Glomerular visceral epithelial cell (primary cell): Measurements from ENCODE around the gene IQSEC1.
A peak's percentile ranks its signal among the peaks of the same experiment; 100 is the strongest.

Experiments
- DNase-seq: peaks from one replicate; pipeline ENCODE4 v3.0.0-alpha.2; 2016; ENCODE audit errors: extremely low spot score

Gene IQSEC1

DNA sequence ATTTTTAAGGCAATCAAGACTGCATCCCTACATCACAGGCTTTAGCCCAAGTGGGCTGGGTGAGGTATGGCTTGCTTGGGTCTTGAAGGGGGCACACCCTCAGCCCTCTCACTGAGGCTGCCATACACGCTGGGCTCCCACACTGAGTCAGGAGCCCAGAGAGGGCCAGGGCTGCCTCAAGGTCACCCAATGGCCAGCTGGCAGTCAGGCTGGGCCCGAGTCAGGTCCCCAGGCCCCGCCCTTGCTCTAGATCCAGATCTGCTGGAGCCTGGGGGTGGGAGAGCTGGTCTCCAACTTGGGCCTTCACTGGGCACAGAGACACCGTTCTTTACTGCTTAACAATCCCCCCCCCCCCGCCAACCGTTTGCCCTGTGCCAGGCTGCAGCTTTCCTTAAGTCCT, 88.1 kb downstream of the IQSEC1 start:
- no peak for DNase-seq

DNA sequence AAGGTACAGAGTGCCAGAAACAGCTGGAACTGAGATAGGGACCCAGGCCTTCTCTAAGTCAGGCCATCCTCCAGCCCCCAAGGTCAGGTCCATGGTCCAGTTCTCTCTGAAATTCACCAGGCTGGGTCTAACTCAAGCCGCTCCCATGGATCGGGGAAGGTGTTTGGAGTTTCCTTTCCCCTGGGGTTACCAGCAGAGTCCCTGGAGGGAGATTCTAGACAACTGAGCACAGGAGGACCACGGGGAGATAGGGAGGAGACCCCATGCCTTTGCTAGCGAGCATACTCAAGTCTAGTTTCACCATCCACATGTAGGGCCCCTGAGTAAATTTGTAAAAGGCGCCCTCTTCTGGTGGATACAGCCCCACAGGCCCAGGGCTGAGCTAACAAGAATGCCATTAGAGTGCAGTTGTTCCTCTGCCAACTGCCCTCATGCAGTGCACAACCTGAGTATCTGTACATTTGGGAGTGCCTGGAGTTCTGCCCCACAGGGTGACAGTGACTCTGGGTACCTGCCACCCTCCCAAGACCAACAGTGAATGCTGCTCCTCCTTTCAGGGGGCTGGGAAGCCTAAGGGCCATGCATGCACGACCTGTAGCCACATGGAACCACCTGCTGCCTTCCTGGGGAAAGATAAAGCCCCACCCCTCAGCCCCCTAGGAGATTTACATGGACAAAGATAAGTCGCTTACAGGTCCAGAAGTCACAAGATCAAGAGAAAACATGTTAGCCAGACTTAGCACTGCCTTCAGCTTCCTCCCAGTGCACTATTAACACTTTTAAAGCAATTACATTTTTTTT, 89.0 kb downstream of the IQSEC1 start:
- peak; percentile 63 for DNase-seq

DNA sequence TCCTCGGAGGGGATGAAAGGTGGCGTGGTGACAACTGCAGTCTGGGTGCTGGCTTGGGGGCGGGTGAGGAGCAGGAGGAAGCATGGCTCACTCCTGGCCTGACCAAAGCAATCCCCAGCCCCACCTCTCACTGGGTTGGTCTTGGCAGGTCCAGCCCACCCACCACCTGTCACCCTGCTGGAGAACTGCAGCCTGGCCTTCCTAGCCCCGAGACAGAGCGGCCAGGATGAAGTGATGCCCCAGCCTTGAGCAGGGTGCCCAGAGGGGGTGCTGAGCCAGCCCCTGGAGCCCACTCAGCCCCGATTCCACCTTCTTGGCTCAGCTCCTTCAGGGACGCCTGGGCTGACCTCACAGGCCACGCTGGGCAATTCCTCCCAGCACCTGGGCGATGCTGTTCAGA, 89.9 kb downstream of the IQSEC1 start:
- no peak for DNase-seq

DNA sequence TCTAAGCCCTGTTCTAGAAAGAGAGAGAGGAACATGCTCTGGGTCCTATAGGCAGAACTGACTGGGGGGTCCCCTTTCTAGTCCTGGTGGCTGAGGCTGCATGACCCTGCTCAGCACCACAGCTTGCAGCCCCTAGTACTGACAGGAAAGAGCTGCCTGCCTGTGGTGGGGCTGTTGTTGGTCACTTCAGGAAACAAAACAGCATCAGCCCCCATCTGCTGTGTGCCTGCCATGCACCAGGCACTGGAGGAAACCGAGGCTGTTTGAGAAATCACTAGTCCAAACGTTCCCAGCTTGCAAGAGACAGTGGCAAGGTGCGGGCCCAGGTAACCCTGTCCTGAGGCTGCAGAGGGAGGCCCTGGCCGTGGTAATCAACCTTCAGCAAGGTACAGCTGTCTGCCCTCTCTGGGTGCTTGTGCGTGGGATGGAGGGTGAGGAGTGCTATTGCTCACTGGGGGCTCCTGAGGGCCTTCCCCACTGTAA, 90.6 kb downstream of the IQSEC1 start:
- no peak for DNase-seq

DNA sequence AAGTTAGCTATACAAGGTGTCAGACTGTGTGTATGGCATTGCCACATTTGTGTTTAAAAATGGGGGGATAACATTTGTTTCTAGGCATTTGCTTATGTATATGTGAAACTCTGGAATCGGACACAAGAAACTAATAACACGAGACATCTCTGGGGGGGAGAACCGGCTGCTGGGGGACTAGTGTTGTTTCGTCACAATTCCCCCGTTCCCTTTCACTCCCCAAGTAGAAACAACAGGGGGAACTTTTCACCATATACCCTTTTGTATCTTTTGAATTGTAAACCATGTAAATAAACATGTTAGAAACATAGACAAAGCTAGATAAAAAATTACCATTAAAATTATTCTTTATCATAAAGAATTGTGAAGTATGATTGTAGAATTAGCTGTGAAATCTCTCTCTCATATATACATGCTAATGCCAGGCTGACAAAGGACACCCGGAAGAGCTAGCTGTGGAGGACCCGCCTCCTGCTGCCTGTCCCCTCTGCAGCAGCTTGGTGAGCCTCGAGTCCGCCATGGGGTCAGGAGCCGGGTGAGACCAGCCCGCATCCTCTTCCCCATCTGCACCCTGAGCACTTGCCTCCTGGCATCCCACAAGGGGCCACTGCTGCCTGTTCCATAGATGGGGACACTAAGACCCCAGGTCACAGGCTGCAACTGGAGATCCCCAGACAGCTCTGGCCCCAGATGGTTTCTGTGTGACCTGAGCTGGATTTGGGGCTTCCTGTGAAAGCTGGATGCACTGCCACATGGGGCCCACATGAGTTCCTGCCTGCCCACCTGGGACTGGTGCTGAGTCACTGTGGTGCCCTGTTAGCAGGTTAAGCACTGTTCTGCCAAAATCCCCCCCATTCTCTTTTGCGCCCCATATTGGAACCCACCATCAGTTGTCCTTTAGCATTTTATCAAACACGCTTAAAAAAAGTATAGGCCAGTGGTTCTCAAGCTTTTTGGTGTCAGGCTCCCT, 91.6 kb downstream of the IQSEC1 start:
- DNase-seq = no peak

DNA sequence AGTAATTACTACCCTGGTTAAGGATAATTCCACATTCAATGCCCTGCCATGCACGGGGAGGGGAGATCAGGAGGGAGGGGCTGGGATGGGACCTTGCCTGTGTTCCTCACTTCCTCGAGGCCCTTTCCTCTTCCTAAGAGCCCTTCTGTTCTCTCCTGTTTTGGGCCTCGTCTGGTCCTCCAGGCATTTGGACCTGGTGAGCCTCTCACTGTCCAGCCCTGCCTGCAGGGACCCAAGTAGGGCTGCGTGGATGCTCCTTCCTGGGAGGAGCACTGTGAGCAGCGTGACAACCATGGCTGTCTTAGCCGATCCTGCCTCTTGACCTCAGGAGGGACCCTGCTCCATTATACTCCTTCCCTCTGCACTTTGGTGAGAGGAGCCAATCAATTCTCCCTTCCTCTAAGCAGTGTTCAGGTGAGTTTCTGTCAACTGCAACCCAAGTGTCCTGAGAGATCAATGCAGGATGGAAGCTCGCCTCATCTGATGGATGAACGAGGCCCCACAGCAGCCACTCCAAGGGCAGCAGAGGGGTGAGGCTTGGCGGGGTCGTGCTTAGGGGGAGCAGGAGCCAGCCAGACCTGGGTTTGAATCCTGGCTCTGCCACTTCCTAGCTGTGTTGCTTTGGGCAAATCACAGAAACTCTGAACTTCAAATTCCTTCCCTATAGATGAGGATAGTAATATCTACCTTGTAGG, 92.5 kb downstream of the IQSEC1 start:
- DNase-seq = no peak

DNA sequence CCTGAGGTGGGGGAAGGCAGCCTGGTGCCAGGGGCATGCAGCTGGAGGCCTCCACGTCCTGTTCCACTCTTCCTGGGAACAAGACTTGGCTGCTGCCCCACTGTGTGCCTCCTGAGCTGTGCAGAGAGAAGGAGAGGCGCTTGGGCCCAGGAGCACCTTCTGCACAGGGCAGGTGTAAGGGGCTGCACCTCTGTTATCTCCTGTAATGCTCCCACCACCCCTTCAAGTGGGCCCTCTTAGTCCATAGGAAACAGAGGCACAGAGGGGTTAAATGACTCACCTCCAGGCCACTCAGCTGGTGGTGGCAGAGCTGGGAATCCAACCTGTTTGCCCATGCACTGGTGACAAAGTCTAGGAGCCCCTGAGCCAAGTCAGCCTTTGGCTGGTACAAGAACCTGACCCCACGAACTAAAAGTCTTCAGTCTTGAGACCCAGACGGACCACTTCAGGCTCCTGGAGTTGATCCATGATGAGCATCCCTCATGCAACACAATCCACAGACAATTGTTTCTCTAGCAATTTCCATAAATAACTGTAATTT, 93.2 kb downstream of the IQSEC1 start:
- DNase-seq = no peak

DNA sequence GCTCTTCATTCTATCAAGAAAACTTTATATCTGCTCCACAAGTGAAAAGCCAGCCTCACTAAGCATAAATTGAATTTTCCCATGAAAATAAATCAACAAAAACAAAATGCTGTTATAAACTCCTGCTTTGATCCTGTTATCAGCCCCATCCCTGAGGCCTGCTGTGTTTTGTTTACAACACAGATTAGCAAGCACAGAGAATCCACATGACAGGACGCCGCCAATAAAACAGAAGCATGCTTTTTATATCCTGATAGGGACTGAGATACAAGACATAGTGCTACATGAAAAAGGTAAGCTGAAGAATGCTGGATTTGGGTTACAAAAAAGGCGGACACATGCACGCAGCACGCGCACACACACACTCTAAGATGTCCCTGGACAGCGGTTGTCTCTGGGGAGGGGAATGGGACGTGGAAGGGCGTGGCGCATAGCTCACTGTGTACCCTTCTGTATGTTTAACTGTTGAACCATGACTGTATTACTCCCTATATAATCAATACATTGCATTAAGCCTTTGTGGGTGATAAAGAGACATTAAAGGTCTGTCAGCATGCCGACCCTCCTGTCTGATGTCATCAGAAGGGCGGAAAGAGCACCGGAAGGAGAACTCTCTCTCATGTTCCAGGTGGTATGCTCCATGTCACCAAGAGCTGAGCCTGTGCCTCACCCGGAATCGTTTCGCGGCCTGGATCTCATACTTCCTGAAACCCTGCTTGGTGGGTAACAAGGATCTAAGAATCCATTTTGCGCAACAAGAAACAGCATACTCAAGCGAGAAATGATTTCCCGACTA, 93.9 kb downstream of the IQSEC1 start:
- DNase-seq = no peak

DNA sequence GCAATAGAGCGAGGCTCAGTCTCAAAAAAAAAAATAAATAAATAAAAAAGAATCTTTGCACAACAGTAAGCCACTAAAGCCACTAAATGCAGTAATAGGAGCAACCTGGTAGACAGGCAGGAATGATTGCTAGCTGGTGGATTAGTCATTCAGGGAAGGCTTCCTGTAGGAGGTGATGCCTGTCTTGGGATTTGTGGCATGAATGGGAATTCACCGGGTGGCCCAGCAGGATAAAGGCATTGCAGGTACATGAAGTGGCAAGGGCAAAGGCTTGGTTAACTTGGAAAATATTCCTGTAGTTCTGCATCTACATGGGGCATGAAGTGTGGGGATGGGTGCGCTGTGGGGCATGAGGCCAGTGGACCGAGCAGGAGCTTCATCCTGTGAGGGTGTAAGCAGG, 94.5 kb downstream of the IQSEC1 start:
- no peak for DNase-seq

DNA sequence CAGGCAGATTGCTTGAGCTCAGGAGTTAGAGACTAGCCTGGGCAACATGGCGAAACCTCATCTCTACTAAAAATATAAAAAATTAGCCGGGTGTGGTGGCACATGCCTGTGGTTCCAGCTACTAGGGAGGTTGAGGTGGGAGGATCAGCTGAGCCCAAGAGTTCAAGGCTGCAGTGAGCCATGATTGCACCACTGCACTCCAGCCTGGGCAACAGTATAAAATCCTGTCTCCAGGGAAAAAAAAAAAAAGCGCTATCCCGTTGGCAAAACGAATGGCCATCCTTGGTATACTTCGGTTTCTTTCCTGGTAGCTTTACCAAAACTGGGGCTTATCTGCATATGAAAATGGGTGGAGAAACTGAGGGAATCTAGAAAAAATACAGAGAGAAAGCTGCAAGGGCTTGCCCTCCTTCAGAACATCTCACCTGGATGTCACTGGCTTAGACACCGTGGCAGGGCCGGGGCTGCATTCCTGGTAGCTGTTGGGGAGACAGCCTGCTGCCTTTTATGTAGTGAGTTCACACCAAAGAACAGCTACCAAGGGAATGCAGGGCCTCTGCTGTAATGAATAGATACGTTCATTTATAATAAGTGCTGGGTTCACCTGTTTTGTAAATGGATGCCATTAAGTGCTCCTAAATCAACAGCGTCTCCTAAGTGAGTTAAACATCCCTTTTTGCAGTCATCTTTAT, 96.0 kb downstream of the IQSEC1 start:
- DNase-seq = no peak

DNA sequence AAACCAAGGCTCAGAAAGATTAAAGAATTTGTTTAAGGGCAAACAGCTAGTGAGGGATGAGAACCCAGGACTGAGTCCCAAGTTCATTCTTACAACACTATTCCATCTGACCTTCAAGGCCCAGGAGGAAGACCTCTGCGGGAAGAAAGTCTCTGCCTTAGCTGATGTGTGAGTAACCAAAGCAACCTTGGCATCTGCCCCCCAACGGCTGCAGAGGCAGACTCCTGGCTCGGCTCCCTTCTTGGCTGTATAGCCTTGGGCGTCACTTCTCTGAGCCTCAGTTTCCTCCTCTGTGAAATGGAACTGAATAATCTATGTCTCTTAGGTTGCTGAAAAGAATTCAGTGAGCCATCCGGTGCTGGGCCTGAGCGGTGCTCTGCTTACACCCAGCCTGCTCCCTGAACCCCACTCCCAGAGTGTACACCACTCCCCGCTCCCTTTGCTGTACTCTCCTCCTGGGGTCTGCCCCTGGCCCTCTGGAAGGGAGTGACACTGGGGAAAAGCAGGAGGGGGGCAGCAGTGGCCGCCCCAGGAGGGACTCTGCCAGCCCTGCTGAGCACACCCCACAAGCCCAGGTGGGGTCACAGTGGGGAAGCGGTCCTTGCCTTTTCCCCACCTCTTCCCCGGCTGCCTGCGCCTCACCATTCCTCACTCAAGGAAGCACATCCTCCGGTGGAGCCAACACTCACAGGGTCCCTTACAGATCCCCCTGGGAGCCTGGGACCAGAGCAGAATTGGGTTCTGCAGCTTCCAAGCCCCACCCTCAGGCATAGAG, 97.3 kb downstream of the IQSEC1 start:
- DNase-seq = no peak

DNA sequence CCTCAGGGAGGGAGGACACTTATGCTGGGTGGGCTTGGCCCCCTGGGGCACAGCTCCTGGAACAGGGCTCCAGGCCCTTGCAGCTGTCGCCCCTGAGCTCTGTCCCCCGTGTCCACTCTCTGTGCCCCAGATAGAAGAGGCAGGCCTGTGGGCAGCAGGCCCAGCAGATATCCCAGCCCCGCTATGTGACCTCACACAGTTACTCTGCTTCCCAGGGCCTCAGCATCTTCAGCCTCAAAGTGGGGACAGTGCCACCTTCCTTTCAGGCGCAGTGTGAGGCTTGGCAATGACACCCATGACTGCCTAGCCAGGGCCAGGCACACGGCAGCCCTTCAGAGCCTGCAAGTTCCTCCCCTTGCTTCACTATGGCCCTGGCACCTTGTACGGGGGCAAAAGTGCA, 98.4 kb downstream of the IQSEC1 start:
- DNase-seq = no peak

DNA sequence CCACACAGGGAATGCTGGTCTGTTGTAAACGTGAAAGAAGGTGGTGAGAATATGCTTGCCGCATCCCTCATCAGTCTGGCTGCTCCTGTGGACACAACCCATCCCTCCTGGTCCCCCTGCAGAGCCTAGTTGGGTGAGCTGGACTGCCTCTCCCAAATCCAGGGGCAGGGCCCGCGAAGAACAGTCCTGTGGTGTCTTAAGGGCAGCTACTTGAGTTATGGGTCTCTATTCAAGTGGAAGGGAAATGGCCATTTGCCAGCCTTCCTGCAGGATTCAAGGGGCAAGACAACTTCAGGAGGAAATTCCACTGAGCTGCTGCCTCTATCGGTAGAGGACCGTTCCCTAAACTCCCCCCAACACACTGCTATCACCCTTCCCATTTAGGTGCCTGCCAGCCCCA, 98.9 kb downstream of the IQSEC1 start:
- DNase-seq = no peak

DNA sequence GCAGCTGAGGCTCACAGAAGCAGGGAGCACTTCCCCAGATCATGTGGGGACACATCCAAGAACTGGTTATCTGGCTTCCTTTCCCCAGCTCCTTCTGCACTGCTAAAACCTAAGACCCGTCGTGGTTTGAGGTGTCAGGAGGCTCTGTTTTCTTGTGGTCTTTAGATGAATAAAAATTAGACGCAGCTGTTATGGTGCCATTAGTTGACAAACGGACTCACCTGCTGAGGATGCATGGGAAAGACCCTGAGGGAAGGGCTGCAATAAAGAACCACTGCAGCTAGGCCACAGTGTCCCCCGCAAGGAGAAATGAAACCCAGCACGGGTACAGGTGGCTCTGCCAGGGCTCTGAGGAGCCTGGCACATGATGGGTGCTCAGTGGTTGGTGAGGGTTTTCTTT, 99.4 kb downstream of the IQSEC1 start:
- DNase-seq = no peak

DNA sequence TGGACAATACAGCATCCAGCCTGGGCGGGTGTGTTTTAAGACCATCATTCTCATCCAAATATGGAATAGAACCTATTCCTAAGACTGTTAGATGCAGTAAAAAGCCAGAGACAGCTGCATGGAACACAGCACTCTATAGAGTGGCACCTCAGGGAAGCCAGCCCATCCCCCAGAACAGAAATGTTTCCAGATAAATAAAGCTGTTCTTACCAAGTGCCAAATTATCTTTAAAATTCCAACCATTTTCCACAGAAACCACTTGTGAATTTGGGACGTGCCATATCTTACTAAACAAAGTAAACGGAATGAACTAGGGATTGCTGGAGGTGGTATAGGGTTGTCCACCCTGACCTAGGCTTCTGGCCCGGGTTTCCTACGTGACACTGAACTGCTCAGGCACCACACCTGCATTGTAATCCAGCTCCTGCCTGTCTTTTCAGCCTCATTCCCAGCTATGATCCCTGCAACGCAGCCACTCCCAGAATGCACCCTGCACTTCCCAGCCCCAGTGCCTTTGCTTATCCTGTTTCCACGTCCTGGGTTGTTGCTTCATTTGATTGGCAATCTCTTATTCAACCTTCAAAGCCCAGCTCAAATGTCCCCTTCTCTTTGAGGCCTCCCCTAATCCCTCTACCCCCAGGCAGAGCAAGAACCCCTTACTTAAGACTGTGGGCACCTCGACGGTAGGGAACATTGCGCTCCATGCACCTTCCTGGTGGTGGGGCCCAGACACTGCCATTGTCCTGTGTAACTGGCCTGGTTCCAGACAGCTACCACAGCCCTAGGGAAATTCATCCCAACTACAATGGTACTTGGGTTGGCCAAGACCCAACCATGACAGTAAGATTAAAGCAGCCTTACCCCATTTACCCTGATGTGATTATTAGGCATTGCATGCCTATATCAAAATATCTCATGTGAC, 100.2 kb downstream of the IQSEC1 start:
- DNase-seq = no peak

DNA sequence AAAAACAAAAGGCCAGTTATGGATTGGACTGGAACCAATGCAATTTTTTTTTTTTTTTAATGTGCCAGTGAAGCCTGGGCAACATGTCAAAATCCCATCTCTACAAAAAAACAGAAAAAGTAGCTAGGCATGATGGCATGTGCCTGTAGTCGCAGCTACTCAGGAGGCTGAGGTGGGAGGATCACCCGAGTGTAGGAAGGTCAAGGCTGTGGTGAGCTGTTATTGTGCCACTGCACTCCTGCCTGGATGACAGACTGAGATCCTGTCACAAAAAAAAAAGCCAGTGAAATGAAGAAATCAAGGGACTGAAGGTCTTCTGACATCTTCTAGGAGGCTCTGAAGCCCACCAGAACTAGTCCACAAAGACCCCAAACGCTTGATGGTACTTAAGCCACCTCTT, 101.2 kb downstream of the IQSEC1 start:
- DNase-seq = no peak

DNA sequence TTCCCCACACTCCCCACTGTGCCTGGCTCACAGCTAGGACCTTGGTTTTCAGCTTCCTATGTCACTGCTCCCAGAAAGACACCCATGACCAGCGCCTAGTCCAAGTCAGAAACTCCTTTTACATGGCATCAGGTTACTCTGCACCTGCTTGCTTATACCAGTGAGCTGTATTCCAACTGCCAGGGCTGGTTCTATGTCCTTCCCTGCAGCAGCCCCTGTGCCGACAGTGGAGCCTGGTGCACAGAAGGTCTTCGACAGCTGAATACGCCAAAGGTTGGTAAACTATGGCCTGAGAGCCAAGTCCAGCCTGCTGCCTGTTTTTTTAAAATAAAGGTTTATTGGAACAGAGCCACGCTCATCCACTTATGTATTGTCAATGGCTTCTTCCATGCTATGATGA, 102.5 kb downstream of the IQSEC1 start:
- DNase-seq = no peak

DNA sequence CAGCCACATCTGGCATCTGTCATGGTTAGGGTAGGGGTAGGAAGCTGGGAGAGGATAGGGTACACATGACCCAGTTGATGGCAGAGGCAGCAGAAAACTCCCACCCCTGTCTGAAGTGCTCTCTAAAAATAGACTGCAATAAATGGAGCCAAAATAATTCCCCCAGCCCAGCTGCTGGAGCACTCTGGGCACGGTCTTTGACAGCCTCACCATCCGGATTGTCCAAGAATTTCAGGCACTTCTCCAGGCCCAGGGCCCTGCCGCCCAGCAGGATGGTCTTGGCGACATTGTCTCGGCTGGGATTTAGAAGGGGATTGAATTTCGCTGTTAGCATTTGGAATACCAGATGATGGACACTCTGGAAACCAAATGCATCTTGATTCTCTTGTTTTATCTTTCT, 103.7 kb downstream of the IQSEC1 start:
- DNase-seq = no peak

DNA sequence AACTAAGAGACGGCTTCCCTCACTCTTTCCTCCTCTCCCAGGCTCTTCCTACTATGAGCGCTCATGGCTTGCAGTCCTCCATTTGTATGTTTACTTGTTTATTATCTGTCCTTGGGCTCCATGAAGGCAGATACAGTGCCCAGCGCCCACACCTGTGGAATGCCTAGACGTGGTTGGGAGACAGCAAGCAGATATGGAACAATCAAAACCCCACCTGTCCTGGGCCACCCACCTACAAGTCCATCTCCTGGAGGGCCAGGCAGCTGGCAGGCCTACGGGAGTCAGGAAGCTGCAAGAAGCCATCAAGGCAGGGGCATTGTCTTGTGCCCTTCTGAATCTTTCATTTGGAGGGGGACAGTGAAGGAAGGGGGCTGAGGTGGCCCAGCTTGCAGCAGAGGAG, 104.7 kb downstream of the IQSEC1 start:
- no peak for DNase-seq
